ENCODE measurements around the gene ZCCHC24.
"Not testable (repeated sequence)": the region's sequence is repeated elsewhere in the genome, so short reads cannot be mapped to it uniquely, and the experiment has no call there.

ZCCHC24 gene

GRCh38 chr10:79340646-79341244, 104.7 kb downstream of the ZCCHC24 start:
- no peak for DNase-seq

- no peak for DNase-seq
Observed at GRCh38 chr10:79339266-79339665, 106.2 kb downstream of the ZCCHC24 start.

- not testable (repeated sequence) for DNase-seq
Observed at GRCh38 chr10:79337783-79338469, 107.5 kb downstream of the ZCCHC24 start.

- peak; percentile 47 for DNase-seq
Observed at GRCh38 chr10:79336739-79337138, 108.7 kb downstream of the ZCCHC24 start.

- peak; percentile 13 for DNase-seq
Observed at GRCh38 chr10:79336276-79336675, 109.1 kb downstream of the ZCCHC24 start.

GRCh38 chr10:79335470-79336235, 109.8 kb downstream of the ZCCHC24 start:
- peak; percentile 27 for DNase-seq

GRCh38 chr10:79335094-79335469, 110.3 kb downstream of the ZCCHC24 start:
- DNase-seq: peak; percentile 23

- no peak for DNase-seq
Observed at GRCh38 chr10:79334573-79334972, 110.9 kb downstream of the ZCCHC24 start.

- DNase-seq: no peak
Observed at GRCh38 chr10:79333513-79333912, 111.9 kb downstream of the ZCCHC24 start.

- not testable (repeated sequence) for DNase-seq
Observed at GRCh38 chr10:79332610-79333315, 112.7 kb downstream of the ZCCHC24 start.

Data from retina (tissue), 1 donor.